GM12878 (cell line): ENCODE results near the gene C1D. TPM values are rescaled to one million over a fixed set of nuclear protein-coding genes. Genes with fewer than 3 reads are reported as not detected.

Source experiments
- ATAC-seq: fragments of 200-7000 bp; cut with Tn5 transposase; 3 replicates; pipeline ENCODE4 v1.9.1; 2020; ENCODE audit warnings: mild to moderate bottlenecking, moderate library complexity
- BruUV-seq: library from RNA; stranded (reverse); fragments of 400-500 nt; replicated peaks from 2 replicates; lab custom pipeline; 2021; lab: Mats Ljungman, UMichigan
- CTCF ChIA-PET: fragments of 300-600 bp; sonication (Branson Sonifier 250); formaldehyde crosslinking; extraction: SDS; loops from one replicate; lab custom pipeline; 2021; ENCODE audit warnings: inconsistent platforms; lab: Yijun Ruan, JAX
- POLR2A ChIA-PET: fragments of 350-600 bp; formaldehyde crosslinking; extraction: SDS; loops from one replicate; lab custom pipeline; 2021; ENCODE audit warnings: inconsistent platforms; lab: Charles Lee
- RAD21 ChIA-PET: fragments of 300-600 bp; sonication (Branson Sonifier 250); formaldehyde crosslinking; loops from one replicate; lab custom pipeline; 2023; ENCODE audit warnings: antibody characterized with exemption; ENCODE audit not compliant: unreplicated experiment; lab: Charles Lee
- SMC1A ChIA-PET: fragments of 300-600 bp; sonication (Branson Sonifier 250); formaldehyde crosslinking; loops from one replicate; lab custom pipeline; 2023; ENCODE audit not compliant: unreplicated experiment, uncharacterized antibody; lab: Charles Lee
- DNase-seq: peaks from one replicate; pipeline ENCODE4 v3.0.0-alpha.2; 2011; ENCODE audit warnings: low read depth, low spot score
- FAIRE-seq: peaks from 3 replicates; lab custom pipeline; 2011; peaks lifted over from hg19 to GRCh38; lab: Jason Lieb, UNC
- H2AFZ ChIP-seq: 2 replicates; pipeline ENCODE4 v1.6.0; 2011; ENCODE audit warnings: low read depth, low read length, control low read depth; ENCODE audit not compliant: control insufficient read depth
- H3K27ac ChIP-seq: 2 replicates; pipeline ENCODE4 v1.5.1; 2011; ENCODE audit warnings: control low read depth; ENCODE audit not compliant: control insufficient read depth, insufficient read depth
- H3K27me3 ChIP-seq, 2 experiments: replicated peaks in 1 of 2; 2 replicates each; pipeline versions ENCODE4 v1.6.0 to v1.6.1; 2011; ENCODE audit warnings: low read length in 1 of 2; ENCODE audit not compliant: control insufficient read depth in 2 of 2, insufficient read depth in 2 of 2
- H3K36me3 ChIP-seq, 2 experiments: 2 replicates each; pipeline ENCODE4 v1.5.1; 2011; ENCODE audit warnings: low read length in 1 of 2; ENCODE audit not compliant: control insufficient read depth in 2 of 2, insufficient read depth in 2 of 2
- H3K4me1 ChIP-seq: 2 replicates; pipeline ENCODE4 v1.6.1; 2011; ENCODE audit warnings: mild to moderate bottlenecking, low read length, moderate library complexity, mixed read lengths; ENCODE audit not compliant: control insufficient read depth, insufficient read depth
- H3K4me2 ChIP-seq: 2 replicates; pipeline ENCODE4 v1.6.0; 2011; ENCODE audit warnings: control low read depth; ENCODE audit not compliant: control insufficient read depth, insufficient read depth
- H3K4me3 ChIP-seq: fragments of 200-600 bp; sonication (generic); 2 replicates; pipeline ENCODE4 v1.5.1; 2016
- H3K79me2 ChIP-seq: 2 replicates; pipeline ENCODE4 v1.6.0; 2011; ENCODE audit warnings: low read length; ENCODE audit not compliant: control insufficient read depth, insufficient read depth
- H3K9ac ChIP-seq: 2 replicates; pipeline ENCODE4 v1.8.0; 2011; ENCODE audit warnings: low read length, control low read depth, mixed read lengths; ENCODE audit not compliant: control insufficient read depth, insufficient read depth
- H3K9me3 ChIP-seq: replicated peaks from 3 replicates; pipeline ENCODE4 v1.5.1; 2011; ENCODE audit warnings: mild to moderate bottlenecking, low read length; ENCODE audit not compliant: control insufficient read depth, insufficient read depth
- H4K20me1 ChIP-seq: 2 replicates; pipeline ENCODE4 v1.6.0; 2011; ENCODE audit not compliant: control insufficient read depth, insufficient read depth
- ATF2 ChIP-seq: IDR thresholded peaks from 2 replicates; pipeline ENCODE4 v1.6.1; 2012; ENCODE audit warnings: low read length, inconsistent platforms
- EZH2 ChIP-seq: IDR thresholded peaks from 2 replicates; pipeline ENCODE4 v1.6.1; 2012; ENCODE audit warnings: low read depth, mild to moderate bottlenecking, control low read depth, inconsistent platforms, low read length, borderline replicate concordance; ENCODE audit not compliant: control insufficient read depth
- GABPA ChIP-seq: IDR thresholded peaks from 2 replicates; pipeline ENCODE4 v1.6.1; 2014; ENCODE audit warnings: antibody characterized with exemption, low read depth, mild to moderate bottlenecking, inconsistent platforms
- SMAD5 ChIP-seq: IDR thresholded peaks from 2 replicates; pipeline ENCODE4 v1.6.1; 2016; ENCODE audit warnings: antibody characterized with exemption, low read depth
- WGBS: methylation state at CpG from one replicate; pipeline ENCODE4 v1.1.6; 2016; ENCODE audit warnings: low lambda C conversion rate; ENCODE audit not compliant: insufficient replicate concordance, insufficient coverage; ENCODE audit errors: missing lambda C conversion rate; 5-methylcytosine and 5-hydroxymethylcytosine counted together
- in situ Hi-C: fragments of 300-500 bp; cut with MboI; formaldehyde crosslinking; loops from 9 replicates; pipeline ENCODE4 v1.14.3; 2018; ENCODE audit warnings: mixed read lengths
- intact Hi-C: fragments of 100-400 bp; cut with micrococcal nuclease; formaldehyde crosslinking; loops from one replicate; pipeline ENCODE4 v1.14.2; 2022; ENCODE audit not compliant: unreplicated experiment
- polyA plus RNA-seq, 11 experiments: library from polyadenylated mRNA; depleted of rRNA in 4 of 11; unstranded in 6 of 11; stranded (reverse) in 5 of 11; fragments of >200 nt; fragmentation: Nextera tagmentation in 4 of 11; fragmentation: Illumina TruSeq in 1 of 11; extraction: Ambion mirVana in 4 of 11; extraction: Trizol in 1 of 11; gene quantifications; 1 replicate in 1 of 11; 2 replicates in 10 of 11; pipeline versions ENCODE4 v1.2.1 to v1.2.3, GENCODE V29; 2011 to 2016; ENCODE audit warnings: inconsistent platforms in 2 of 11, missing spikeins in 2 of 11, low read depth in 1 of 11
- total RNA-seq, 4 experiments: library from RNA; depleted of rRNA in 3 of 4; stranded (reverse); fragments of >200 nt in 3 of 4; fragmentation: Illumina TruSeq in 1 of 4; extraction: Trizol in 1 of 4; gene quantifications; 2 replicates each; pipeline versions ENCODE4 v1.2.1 to v1.2.3, GENCODE V29; 2013 to 2021

The C1D gene
- total and polyA plus RNA-seq, 10 of the 15 experiments (the other 5 are each of a cell fraction or from before 2014, with no cell fraction given) = 18.9 to 152 (median 59.1) TPM

- ATAC-seq (no peak), DNase-seq (no peak), FAIRE-seq (no peak)
- Histone ChIP-seq H3K36me3 (no peaks in the 10 kb centered on the region), H3K27me3 (no peaks in the 10 kb centered on the region), H3K9me3 (no peaks in the 10 kb centered on the region), H3K27ac (no peak overlapping the region), H3K4me3 (no peak overlapping the region), H3K9ac (no peak overlapping the region), H2AFZ (no peak overlapping the region), H3K4me2 (no peak overlapping the region), H3K79me2 (no peaks in the 10 kb centered on the region), H3K4me1 (no peaks in the 10 kb centered on the region), H4K20me1 (no peaks in the 10 kb centered on the region)
- ChIA-PET SMC1A (no interaction called here), POLR2A (no interaction called here), RAD21 (no interaction called here), CTCF (interaction anchor here (0.8 to 1.0 kb wide), 2 partner anchors 33 to 725 kb away, joined by 3 read pairs; no protein-coding TSS in a partner anchor)
- intact Hi-C loops (no loop called here), in situ Hi-C loops (no loop called here)
- WGBS = 72% methylated on average over 3 of the region's 3 CpGs
- TF ChIP-seq ATF2 = no peak
- no TSS peak for BruUV-seq
Measured at GRCh38 chr2:67997903-67998302, 64.9 kb downstream of the C1D start.

DNA sequence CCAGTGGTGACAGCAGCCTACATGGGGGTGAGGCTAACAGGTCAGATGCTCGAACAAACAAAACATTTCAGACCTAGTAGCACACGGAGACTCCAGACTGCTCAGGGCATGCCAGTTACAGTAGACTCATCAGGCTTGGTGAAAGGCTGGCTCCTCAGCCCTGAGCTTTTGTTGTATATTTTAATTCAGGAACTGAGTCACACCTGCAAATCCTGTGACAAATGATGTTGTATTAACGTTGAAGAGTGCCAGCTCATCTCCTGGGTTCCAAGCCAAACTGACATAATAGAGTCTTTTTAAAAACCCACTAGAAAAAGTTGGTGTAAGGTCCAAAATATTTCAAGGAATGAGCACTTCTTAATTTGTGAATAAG is 65.3 kb downstream of the C1D start:
- no peaks in the 10 kb centered on the region for H3K79me2 ChIP-seq
- ChIA-PET SMC1A (no interaction called here), POLR2A (no interaction called here), RAD21 (no interaction called here), CTCF (interaction anchor here (0.8 to 1.0 kb wide), 2 partner anchors 34 to 725 kb away, joined by 3 read pairs; no protein-coding TSS in a partner anchor)
- no peak overlapping the region for H2AFZ ChIP-seq
- TF ChIP-seq EZH2 (no peak), GABPA (no peak), SMAD5 (no peak)
- H3K4me1 ChIP-seq = no peaks in the 10 kb centered on the region
- no peak overlapping the region for H3K4me3 ChIP-seq
- ATAC-seq (no peak), FAIRE-seq (no peak), DNase-seq (no peak)
- intact Hi-C loops = no loop called here
- 2% methylated on average over 3 of the region's 3 CpGs for WGBS
- no peaks in the 10 kb centered on the region for H3K36me3 ChIP-seq
- no peak overlapping the region for H3K4me2 ChIP-seq
- H3K27me3 ChIP-seq = no peaks in the 10 kb centered on the region
- no peak overlapping the region for H3K27ac ChIP-seq
- BruUV-seq = no TSS peak
- in situ Hi-C loops = no loop called here
- H3K9me3 ChIP-seq = no peaks in the 10 kb centered on the region
- no peak overlapping the region for H3K9ac ChIP-seq
- H4K20me1 ChIP-seq = no peaks in the 10 kb centered on the region
